ENCODE measurements around the gene ECM2.
A peak's percentile ranks its signal among the peaks of the same experiment; 100 is the strongest.

ECM2 gene

DNA sequence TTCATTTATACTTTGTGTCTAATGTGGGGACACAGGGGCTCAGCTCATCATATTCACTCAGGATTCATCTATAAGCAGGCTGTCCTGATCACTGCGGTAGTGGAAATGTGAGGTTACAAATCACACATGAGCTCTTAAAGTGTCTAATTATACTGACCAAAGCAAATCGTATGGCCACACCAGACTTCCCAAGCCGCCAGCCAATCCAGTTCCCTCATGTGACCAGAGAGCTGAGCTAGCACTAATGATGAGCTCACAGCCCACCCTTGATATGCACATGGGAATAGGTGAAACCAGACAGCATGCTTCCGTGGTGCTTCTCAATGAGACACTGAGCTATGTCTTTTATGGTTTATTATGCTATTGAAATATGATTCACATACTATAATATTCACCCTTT is 17.6 kb downstream of the ECM2 start:
- no peak for TF ChIP-seq POLR2A (IDR thresholded peaks at IDR 0.05; ENCODE audit: low read depth, low read length)
- FAIRE-seq (no peak), DNase-seq (ENCODE audit: insufficient read length, low spot score) (no peak)

DNA sequence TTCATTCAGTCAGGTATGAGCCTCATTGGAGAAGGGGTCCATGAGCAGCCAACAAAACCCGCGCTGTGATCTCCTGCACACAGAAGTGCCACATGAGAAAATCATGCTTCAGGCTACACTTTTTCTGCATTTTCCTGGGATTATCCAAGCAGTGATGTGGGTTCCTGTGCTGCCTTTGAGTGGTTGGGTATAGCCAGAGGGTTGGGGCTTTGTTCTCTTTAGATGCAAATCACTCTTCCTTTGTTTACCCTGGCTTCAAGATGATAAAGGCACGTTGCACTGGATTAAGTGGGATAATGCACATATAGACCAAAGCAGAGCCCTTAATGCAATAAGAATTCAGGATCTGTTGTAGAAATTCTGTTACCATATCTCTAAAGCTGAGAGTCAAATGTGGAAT is 18.7 kb downstream of the ECM2 start:
- TF ChIP-seq POLR2A (IDR thresholded peaks at IDR 0.05; ENCODE audit: low read depth, low read length) = no peak
- FAIRE-seq (no peak), DNase-seq (ENCODE audit: insufficient read length, low spot score) (no peak)

DNA sequence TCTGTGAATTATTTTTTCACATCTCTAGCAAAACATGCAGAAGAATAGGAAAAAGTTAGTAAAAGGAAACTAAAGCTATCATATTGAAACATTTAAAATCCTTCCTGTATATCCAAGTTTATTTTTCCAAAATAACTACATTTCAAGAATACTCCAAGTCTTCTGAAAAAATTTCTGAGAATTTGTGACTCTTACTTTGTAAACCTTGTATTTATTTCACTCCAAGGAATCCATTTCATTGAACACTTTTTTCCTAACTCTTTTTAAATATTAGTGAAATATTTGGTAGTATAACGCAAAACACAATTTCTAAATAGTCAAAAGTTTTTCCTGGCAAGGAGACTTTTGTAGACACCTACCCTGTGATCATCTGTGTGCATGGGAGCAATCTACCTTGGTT is 19.3 kb downstream of the ECM2 start:
- DNase-seq (ENCODE audit: insufficient read length, low spot score) = no peak
- no peak for FAIRE-seq
- no peak for TF ChIP-seq POLR2A (IDR thresholded peaks at IDR 0.05; ENCODE audit: low read depth, low read length)

- FAIRE-seq (no peak), DNase-seq (ENCODE audit: insufficient read length, low spot score) (no peak)
- no peak for TF ChIP-seq POLR2A (IDR thresholded peaks at IDR 0.05; ENCODE audit: low read depth, low read length)
Observed at GRCh38 chr9:92514635-92515034, 21.2 kb downstream of the ECM2 start.

DNA sequence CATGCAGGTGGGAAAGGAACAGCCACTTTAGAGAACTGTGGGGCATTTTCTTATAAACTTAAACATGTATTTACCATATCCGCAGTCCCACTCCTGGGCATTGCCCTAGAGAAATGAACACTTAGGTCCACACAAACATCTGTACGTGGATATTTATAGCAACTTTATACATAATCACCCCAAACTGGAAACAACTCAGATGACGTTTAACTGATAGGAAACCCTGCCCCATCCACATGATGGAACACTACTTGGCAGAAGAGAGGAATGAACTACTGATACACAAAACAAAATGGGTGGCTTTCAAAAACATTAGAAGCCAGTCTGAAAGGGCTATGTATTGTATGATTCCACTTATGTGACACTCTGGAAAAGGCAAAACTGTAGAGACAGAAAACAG is 22.4 kb downstream of the ECM2 start:
- no peak for DNase-seq (ENCODE audit: insufficient read length, low spot score)
- no peak for FAIRE-seq
- no peak for TF ChIP-seq POLR2A (IDR thresholded peaks at IDR 0.05; ENCODE audit: low read depth, low read length)

GRCh38 chr9:92512622-92513021 is 23.2 kb downstream of the ECM2 start:
- TF ChIP-seq POLR2A (IDR thresholded peaks at IDR 0.05; ENCODE audit: low read depth, low read length) = no peak
- no peak for FAIRE-seq
- DNase-seq (ENCODE audit: insufficient read length, low spot score) = no peak

DNA sequence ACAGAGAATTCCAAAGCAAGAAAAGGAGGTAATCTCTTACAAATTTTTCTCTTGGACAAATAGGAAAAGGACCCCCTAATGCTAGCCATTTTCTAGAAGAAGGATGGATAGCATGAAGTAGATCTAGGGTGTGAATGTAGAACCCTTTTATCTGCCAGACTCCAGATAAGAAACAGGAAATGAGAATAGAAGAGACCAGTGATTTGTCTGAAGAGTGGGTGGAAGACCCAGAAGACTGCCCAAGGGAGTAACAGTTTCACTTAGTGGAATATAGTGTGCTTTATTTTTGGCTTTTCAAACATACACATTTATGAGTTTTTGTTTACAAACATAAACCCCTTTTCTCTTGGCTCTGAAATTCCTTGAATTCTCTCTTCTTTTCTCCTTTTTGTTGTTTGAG is 25.0 kb downstream of the ECM2 start:
- FAIRE-seq = no peak
- TF ChIP-seq POLR2A (IDR thresholded peaks at IDR 0.05; ENCODE audit: low read depth, low read length) = no peak
- no peak for DNase-seq (ENCODE audit: insufficient read length, low spot score)

DNA sequence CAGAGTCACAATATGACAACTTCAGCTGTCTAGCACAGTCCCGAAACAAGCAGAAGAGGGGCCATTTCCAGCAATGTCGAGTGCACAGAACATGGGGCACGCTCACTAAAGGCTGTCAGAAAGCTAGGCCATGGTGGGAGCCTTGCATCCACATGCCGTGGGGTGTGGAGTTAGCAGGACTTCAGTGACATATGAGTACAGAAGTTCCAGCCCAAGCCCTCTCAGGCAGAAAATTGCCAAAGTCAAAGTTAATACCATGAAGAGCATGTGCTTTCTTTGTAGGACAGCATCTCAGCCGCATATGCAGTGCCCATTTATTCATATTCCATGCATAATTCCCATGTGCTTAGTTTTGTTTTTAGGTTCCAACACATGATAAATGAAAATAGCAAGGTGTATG is 26.7 kb downstream of the ECM2 start:
- FAIRE-seq = no peak
- DNase-seq (ENCODE audit: insufficient read length, low spot score) = no peak
- no peak for TF ChIP-seq POLR2A (IDR thresholded peaks at IDR 0.05; ENCODE audit: low read depth, low read length)

GRCh38 chr9:92508018-92508820 is 27.6 kb downstream of the ECM2 start:
- FAIRE-seq = no peak
- DNase-seq (ENCODE audit: insufficient read length, low spot score) = no peak
- no peak for TF ChIP-seq POLR2A (IDR thresholded peaks at IDR 0.05; ENCODE audit: low read depth, low read length)

DNA sequence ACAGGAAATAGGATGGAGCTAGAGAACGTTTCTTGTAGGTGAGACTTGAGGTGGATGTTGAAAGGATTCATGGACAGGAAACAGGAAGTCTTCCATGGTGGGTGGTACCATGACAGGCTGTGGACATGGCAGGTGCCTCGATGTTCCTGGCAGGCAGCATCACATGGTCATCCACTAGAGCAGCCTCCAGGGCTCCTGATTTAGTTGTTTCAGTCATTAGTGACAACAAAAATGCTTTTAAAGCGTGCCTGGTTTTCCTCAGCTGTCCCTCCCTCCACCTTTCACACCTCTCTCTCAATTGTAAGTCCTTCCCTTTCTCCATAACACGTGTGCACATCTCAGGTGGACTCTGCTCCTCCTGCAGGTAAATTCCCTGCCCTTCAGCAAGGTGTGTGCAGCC is 28.3 kb downstream of the ECM2 start:
- no peak for TF ChIP-seq POLR2A (IDR thresholded peaks at IDR 0.05; ENCODE audit: low read depth, low read length)
- FAIRE-seq (no peak), DNase-seq (ENCODE audit: insufficient read length, low spot score) (no peak)

DNA sequence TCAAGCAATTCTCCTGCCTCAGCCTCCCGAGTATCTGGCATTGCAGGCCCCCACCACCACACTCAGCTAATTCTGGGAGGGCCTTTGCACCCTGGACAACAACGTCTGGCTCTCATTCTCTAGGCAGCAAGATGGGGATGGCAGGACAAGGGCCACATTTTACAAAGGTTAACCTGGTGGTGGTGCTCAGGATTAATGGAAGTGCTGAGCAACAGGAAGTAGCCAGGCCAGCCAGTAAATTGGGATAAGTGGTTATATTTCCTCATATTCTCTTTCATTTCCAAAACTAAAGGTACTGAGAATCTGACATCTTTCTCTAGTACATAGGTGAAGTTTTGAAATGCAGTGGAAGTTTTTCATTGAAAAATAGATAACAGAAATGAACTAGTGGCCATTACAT is 28.8 kb downstream of the ECM2 start:
- DNase-seq (ENCODE audit: insufficient read length, low spot score) (no peak), FAIRE-seq (no peak)
- no peak for TF ChIP-seq POLR2A (IDR thresholded peaks at IDR 0.05; ENCODE audit: low read depth, low read length)

DNA sequence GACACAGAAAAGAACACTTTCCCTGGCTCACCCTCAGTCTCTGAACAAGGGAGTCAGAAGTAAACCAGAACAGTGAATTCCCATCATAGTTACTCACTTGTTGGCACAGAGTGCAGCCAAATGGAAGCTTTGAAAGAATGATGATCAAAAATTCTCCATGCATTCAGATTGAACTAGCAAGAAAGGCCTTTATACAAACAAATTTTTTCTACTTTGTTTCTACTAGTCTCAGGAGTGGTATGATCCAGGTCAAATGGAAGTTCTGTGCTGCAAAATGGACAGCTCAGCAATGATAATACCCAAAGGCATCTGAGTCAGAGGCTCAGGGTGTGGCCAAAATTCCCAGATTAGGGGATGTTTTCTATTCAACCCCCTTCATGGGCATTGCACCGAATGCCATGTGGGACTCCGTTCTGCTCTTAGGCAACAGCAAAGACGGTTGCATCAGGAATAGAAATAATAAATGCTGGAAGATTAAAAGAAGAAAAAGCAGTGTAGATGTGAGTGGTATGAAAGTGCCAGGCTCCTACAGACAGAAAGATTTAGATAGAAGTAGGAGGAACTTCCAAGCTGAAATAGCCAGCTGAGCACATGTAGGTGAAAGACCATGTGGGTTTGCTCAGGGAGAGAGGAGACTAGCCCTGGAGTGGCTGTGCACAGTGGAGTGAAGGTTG is 29.5 kb downstream of the ECM2 start:
- peak; percentile 93 for FAIRE-seq
- TF ChIP-seq POLR2A (IDR thresholded peaks at IDR 0.05; ENCODE audit: low read depth, low read length) = no peak
- peak; percentile 60 for DNase-seq (ENCODE audit: insufficient read length, low spot score)

DNA sequence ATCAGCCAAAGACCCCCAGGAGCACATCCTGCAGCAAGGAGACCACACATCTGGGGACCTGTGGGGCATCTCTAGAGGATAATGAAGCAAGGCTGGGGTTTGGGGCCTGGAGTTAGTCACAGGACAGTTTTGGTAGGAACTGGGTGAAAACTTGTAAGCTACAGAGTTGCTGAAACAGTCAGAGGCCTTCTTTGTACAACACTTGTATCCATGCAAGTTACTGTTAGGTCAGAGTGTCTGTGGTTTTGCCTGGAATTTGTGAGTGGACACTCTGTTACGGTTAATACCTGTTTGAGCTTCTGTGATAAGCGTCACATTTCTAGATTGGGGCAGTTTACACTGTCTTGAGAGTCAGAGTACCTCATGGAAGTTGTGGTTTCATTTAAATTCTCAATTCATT is 30.9 kb downstream of the ECM2 start:
- DNase-seq (ENCODE audit: insufficient read length, low spot score) (no peak), FAIRE-seq (no peak)
- no peak for TF ChIP-seq POLR2A (IDR thresholded peaks at IDR 0.05; ENCODE audit: low read depth, low read length)

- FAIRE-seq (no peak), DNase-seq (ENCODE audit: insufficient read length, low spot score) (no peak)
- no peak for TF ChIP-seq POLR2A (IDR thresholded peaks at IDR 0.05; ENCODE audit: low read depth, low read length)
Observed at GRCh38 chr9:92503156-92503555, 32.6 kb downstream of the ECM2 start.
